Common myeloid progenitor, CD34-positive (primary cell): ENCODE results near the gene PDIA5.

Source experiments
- CTCF ChIA-PET: fragments of 350-600 bp; sonication (Branson Sonifier 250); formaldehyde crosslinking; loops from one replicate; lab custom pipeline; 2021; ENCODE audit warnings: antibody characterized with exemption; lab: Charles Lee
- POLR2A ChIA-PET: fragments of 350-600 bp; sonication (Branson Sonifier 250); formaldehyde crosslinking; loops from one replicate; lab custom pipeline; 2021; ENCODE audit warnings: antibody characterized with exemption; lab: Charles Lee
- DNase-seq, 3 donors: peaks; one replicate each; pipeline versions ENCODE4 v3.0.0 to v3.0.0-alpha.2; 2013
- H3K27ac ChIP-seq, 2 experiments: 1 replicate in 1 of 2; 2 replicates in 1 of 2; pipeline ENCODE4 v1.7.0; 2013; ENCODE audit warnings: inconsistent platforms in 2 of 2, low read length in 2 of 2, mild to moderate bottlenecking in 2 of 2, low read depth in 1 of 2, moderate library complexity in 1 of 2; ENCODE audit not compliant: severe bottlenecking in 2 of 2, insufficient read depth in 1 of 2, poor library complexity in 1 of 2
- H3K27me3 ChIP-seq, 5 experiments: replicated peaks in 2 of 5; 1 replicate in 3 of 5; 2 replicates in 2 of 5; pipeline versions ENCODE4 v1.6.1 to v1.7.0; 2013; ENCODE audit warnings: low read length in 4 of 5, mild to moderate bottlenecking in 2 of 5, moderate library complexity in 2 of 5, inconsistent platforms in 1 of 5; ENCODE audit not compliant: insufficient read depth in 5 of 5, control insufficient read depth in 4 of 5
- H3K36me3 ChIP-seq, 4 experiments: 1 replicate in 2 of 4; 2 replicates in 2 of 4; pipeline versions ENCODE4 v1.6.1 to v1.7.0; 2013; ENCODE audit warnings: low read length in 3 of 4, control low read depth in 1 of 4, mild to moderate bottlenecking in 1 of 4; ENCODE audit not compliant: control insufficient read depth in 4 of 4, insufficient read depth in 4 of 4
- H3K4me1 ChIP-seq, 4 experiments: 1 replicate in 3 of 4; 2 replicates in 1 of 4; pipeline versions ENCODE4 v1.6.1 to v1.7.1; 2013; ENCODE audit warnings: low read length in 3 of 4, mild to moderate bottlenecking in 3 of 4, control low read depth in 1 of 4, inconsistent platforms in 1 of 4, moderate library complexity in 1 of 4; ENCODE audit not compliant: control insufficient read depth in 4 of 4, insufficient read depth in 4 of 4; ENCODE audit errors: control extremely low read depth in 1 of 4
- H3K4me3 ChIP-seq, 7 experiments: 1 replicate in 4 of 7; 2 replicates in 3 of 7; pipeline versions ENCODE4 v1.5.1 to v1.7.0; 2013; ENCODE audit warnings: mild to moderate bottlenecking in 7 of 7, low read length in 6 of 7, moderate library complexity in 6 of 7, inconsistent platforms in 2 of 7, low read depth in 2 of 7, control low read depth in 1 of 7; ENCODE audit not compliant: insufficient read depth in 4 of 7, control insufficient read depth in 1 of 7; ENCODE audit errors: extremely low read depth in 1 of 7
- H3K9me3 ChIP-seq, 5 experiments: 1 replicate in 4 of 5; 2 replicates in 1 of 5; pipeline versions ENCODE4 v1.6.1 to v1.7.1; 2013; ENCODE audit warnings: low read length in 4 of 5, mild to moderate bottlenecking in 2 of 5, inconsistent platforms in 1 of 5, low read depth in 1 of 5, moderate library complexity in 1 of 5; ENCODE audit not compliant: control insufficient read depth in 4 of 5, insufficient read depth in 2 of 5; ENCODE audit errors: control extremely low read depth in 1 of 5
- WGBS: methylation state at CpG from one replicate; pipeline ENCODE4 v1.1.5; 2013; ENCODE audit not compliant: insufficient coverage; 5-methylcytosine and 5-hydroxymethylcytosine counted together

PDIA5 gene

DNA sequence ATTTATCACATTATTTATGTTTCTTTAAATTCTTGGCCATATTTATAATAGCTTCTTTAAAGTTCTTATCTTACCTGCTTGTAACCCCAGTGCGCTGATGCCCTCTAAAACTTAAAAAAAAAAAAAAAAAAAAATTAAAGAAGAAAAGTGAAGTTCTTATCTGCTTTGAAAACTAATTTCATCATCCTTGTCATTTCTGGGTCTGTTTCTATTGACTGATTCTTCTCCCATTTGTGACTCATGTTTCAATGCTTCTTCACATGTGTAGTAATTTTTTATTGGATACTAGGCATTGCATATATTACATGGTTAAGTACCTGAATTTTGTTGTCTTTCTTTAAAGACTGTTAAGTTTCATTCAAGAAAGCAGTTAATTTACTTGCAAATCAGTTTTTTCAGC is 131.5 kb downstream of the PDIA5 start:
- peaks cover 0 to 13% (median 8%) of the 10 kb centered on the region in 4 experiments for H3K4me1 ChIP-seq
- WGBS: no CpG with 5 or more reads among the region's 1 CpG
- ChIA-PET CTCF (interaction anchor here (0.9 to 1.4 kb wide), 2 partner anchors 9 to 39 kb away, joined by 3 read pairs; no protein-coding TSS in a partner anchor), POLR2A (no interaction called here)
- peaks cover 0 to 5% (median 0%) of the 10 kb centered on the region in 5 experiments for H3K9me3 ChIP-seq
- no peak overlapping the region for H3K27ac ChIP-seq
- H3K27me3 ChIP-seq: no peaks in the 10 kb centered on the region
- H3K4me3 ChIP-seq: no peak overlapping the region
- no peaks in the 10 kb centered on the region for H3K36me3 ChIP-seq
- DNase-seq: peak; percentile 5 to 60 (median 52)

DNA sequence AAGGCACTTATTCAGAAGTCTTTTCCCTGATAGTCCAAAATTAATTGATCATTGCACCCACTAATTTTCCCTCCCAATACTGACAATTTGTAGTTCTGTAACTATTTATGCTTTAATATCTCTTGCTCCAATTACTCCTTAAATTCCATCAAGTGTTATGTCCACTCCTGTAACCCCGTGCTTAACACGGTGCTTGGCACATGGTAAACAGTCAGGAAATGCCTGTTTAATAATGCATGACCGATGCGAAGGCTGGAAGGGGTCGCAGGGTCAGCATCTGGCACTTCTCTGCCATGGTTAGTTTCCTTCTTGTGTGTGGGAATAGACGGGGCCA is 134.4 kb downstream of the PDIA5 start:
- peaks cover 0 to 5% (median 0%) of the 10 kb centered on the region in 5 experiments for H3K9me3 ChIP-seq
- CTCF ChIA-PET: no interaction called here
- POLR2A ChIA-PET: interaction anchor here (0.8 kb wide), 2 partner anchors 9 to 525 kb away, joined by 3 read pairs; no protein-coding TSS in a partner anchor
- peaks cover 0 to 13% (median 8%) of the 10 kb centered on the region in 4 experiments for H3K4me1 ChIP-seq
- H3K4me3 ChIP-seq: peak overlapping the region; percentile 82 to 95 (median 85)
- 9% methylated on average over 6 of the region's 6 CpGs for WGBS
- no peak for DNase-seq
- no peaks in the 10 kb centered on the region for H3K27me3 ChIP-seq
- peak overlapping the region in 1 of 2 experiments; percentile 88 for H3K27ac ChIP-seq
- no peaks in the 10 kb centered on the region for H3K36me3 ChIP-seq

DNA sequence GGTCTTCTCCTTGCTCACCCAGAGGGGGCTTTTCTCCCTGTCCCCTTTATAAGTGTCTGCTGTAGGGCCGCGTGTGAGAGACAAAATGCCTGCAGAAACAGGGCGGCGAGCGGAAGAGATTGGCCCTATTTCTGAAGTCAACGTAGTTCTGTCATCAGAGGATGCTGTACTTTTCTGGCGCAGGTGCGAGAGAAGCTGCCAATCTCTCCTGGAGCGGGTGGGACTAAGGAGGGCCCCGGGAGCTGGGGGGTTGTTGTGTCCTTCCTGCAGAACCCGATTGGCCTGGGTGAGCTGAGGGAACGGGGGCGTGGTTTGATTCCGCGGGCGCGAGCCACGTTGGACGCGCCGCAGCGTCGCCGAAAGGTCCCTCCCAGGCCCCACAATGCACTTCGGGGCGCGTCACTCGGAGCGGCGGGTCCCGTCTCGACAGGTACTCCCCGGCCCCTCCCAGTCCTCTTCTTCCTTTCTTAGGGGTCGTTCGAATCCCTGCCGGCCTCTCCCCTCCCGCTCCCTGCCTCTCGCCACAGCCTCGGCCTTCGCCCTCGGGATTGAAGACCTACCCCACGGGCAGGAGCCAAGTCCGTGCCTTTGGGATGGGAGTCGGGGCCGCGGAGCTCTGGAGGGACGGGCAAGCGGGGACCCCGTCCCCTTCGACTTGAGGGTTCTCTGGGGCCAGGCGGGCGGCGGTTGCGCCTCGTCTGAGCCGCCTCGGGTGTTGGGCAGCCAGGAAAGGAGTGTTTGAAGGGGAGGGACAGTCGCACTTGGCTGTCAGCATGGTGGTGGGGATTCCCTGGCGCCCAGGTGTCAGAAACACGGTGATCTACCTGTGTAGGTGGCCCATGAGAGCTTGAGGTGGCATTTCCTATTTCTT is 135.0 kb downstream of the PDIA5 start, which contains the start of gene SEC22A:
Gene SEC22A (plus strand): TSS at position 387 of the 871 bp plus-strand sequence. CDS start 7,275 bp downstream, outside the sequence.
- peak within 1 kb of the TSS; percentile 82 to 95 (median 85) for H3K4me3 ChIP-seq
- DNase-seq: peak; percentile 93 to 98 (median 97)
- peak within 1 kb of the TSS; percentile 64 to 88 for H3K27ac ChIP-seq
- peaks cover 0 to under 1% (median 0%) of the 10 kb centered on the region in 4 experiments for H3K36me3 ChIP-seq
- WGBS: under 1% methylated on average over 50 of the region's 60 CpGs
- CTCF ChIA-PET: no interaction called here
- no peaks in the 10 kb centered on the region for H3K27me3 ChIP-seq
- peaks cover 0 to 4% (median 0%) of the 10 kb centered on the region in 5 experiments for H3K9me3 ChIP-seq
- peaks cover 0 to 13% (median 8%) of the 10 kb centered on the region in 4 experiments for H3K4me1 ChIP-seq
- POLR2A ChIA-PET: interaction anchor here (0.8 kb wide), 2 partner anchors 9 to 525 kb away, joined by 3 read pairs; no protein-coding TSS in a partner anchor

DNA sequence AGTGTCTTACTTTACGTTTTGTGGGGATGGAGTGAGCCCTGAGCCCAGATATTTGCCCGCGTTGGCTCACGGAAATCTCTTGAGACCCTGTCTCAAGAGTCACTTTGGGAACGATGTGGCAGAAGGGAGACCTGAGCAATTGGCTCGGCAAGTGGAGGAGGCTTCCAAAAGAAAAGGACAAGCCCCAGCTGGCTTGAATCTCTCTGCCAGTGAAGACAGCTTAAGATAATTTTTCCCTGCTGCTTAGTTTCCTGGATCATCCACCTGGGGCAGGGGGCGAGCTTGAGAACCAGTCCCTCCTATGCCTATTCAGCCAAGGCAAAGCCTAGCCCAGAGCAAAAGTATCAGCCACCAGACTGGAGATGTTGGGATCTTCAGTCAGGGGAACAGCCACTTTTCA is 135.6 kb downstream of the PDIA5 start:
- Histone ChIP-seq H3K4me1 (peaks cover 0 to 13% (median 8%) of the 10 kb centered on the region in 4 experiments), H3K4me3 (peak overlapping the region; percentile 82 to 95 (median 85)), H3K27ac (peak overlapping the region; percentile 64 to 88), H3K36me3 (peaks cover 0 to 2% (median 0%) of the 10 kb centered on the region in 4 experiments), H3K9me3 (peaks cover 0 to 3% (median 0%) of the 10 kb centered on the region in 5 experiments), H3K27me3 (no peaks in the 10 kb centered on the region)
- ChIA-PET POLR2A (no interaction called here), CTCF (no interaction called here)
- peak; percentile 18 to 27 (median 21) for DNase-seq
- 0% methylated on average over 5 of the region's 7 CpGs for WGBS
